SH-SY5Y (cell line): Measurements from ENCODE around the gene TMCC3.

Experiments used
- GATA2 ChIP-seq: IDR thresholded peaks from 2 replicates; pipeline ENCODE4 v1.6.1; 2011; ENCODE audit warnings: mild to moderate bottlenecking, low read depth, low read length
- GATA3 ChIP-seq: IDR thresholded peaks from 2 replicates; pipeline ENCODE4 v1.6.1; 2011; ENCODE audit warnings: low read depth, mild to moderate bottlenecking, low read length, moderate library complexity

The TMCC3 gene

GRCh38 chr12:94609917-94610443, 40.4 kb downstream of the TMCC3 start:
- no peak for TF ChIP-seq GATA3

- no peak for TF ChIP-seq GATA3
These were observed 46.0 kb downstream of the TMCC3 start for GRCh38 chr12:94604366-94604698.

GRCh38 chr12:94603434-94604365, 46.7 kb downstream of the TMCC3 start:
- no peak for TF ChIP-seq GATA3
- no peak for TF ChIP-seq GATA2

- TF ChIP-seq GATA2 = no peak
- TF ChIP-seq GATA3 = no peak
These were observed 48.3 kb downstream of the TMCC3 start for GRCh38 chr12:94602024-94602423.

- TF ChIP-seq GATA3 = no peak
- no peak for TF ChIP-seq GATA2
These were observed 51.2 kb downstream of the TMCC3 start for GRCh38 chr12:94599189-94599588.

GRCh38 chr12:94597268-94597667, 53.1 kb downstream of the TMCC3 start:
- TF ChIP-seq GATA3 = no peak
- no peak for TF ChIP-seq GATA2

- TF ChIP-seq GATA2 (no peak), GATA3 (no peak)
These were observed 53.8 kb downstream of the TMCC3 start for GRCh38 chr12:94596596-94596995.

GRCh38 chr12:94595152-94595551, 55.2 kb downstream of the TMCC3 start:
- TF ChIP-seq GATA3 = no peak
- no peak for TF ChIP-seq GATA2

- TF ChIP-seq GATA3 = no peak
- no peak for TF ChIP-seq GATA2
These were observed 55.9 kb downstream of the TMCC3 start for GRCh38 chr12:94594443-94594825.

GRCh38 chr12:94593822-94594442, 56.4 kb downstream of the TMCC3 start:
- TF ChIP-seq GATA2 (no peak), GATA3 (no peak)

GRCh38 chr12:94592080-94592479, 58.3 kb downstream of the TMCC3 start:
- no peak for TF ChIP-seq GATA2

GRCh38 chr12:94590428-94590827, 59.9 kb downstream of the TMCC3 start:
- TF ChIP-seq GATA3 (peak; percentile 67; the same call in 1 of the 2 replicates), GATA2 (peak; percentile 85)

GRCh38 chr12:94589591-94590001, 60.8 kb downstream of the TMCC3 start:
- no peak for TF ChIP-seq GATA2
- TF ChIP-seq GATA3 = no peak

GRCh38 chr12:94588346-94588745, 62.0 kb downstream of the TMCC3 start:
- TF ChIP-seq GATA3 (no peak), GATA2 (no peak)

GRCh38 chr12:94587266-94588241, 62.8 kb downstream of the TMCC3 start:
- TF ChIP-seq GATA2 = no peak
- TF ChIP-seq GATA3 = no peak
